Aorta (tissue), 5 donors: ENCODE data around the gene RNF144B. TPM values are rescaled to one million over a fixed set of nuclear protein-coding genes. Genes with fewer than 3 reads are reported as not detected.
"Not testable (repeated sequence)": the region's sequence is repeated elsewhere in the genome, so short reads cannot be mapped to it uniquely, and the experiment has no call there.

ENCODE experiments used
- ATAC-seq: fragments of 200-7000 bp; cut with Tn5 transposase; one replicate; pipeline ENCODE4 v1.9.1; 2022; ENCODE audit warnings: moderate library complexity; ENCODE audit not compliant: low FRiP score
- DNase-seq, 2 donors: peaks; one replicate each; pipeline ENCODE4 v3.0.0-alpha.2; 2020
- H3K27ac ChIP-seq, 2 donors: one replicate each; pipeline ENCODE4 v1.5.1; 2013; ENCODE audit warnings: low read length in 2 of 2, mild to moderate bottlenecking in 2 of 2, moderate library complexity in 2 of 2, control low read depth in 1 of 2, inconsistent platforms in 1 of 2, low read depth in 1 of 2
- H3K27me3 ChIP-seq, 2 donors: one replicate each; pipeline ENCODE4 v1.6.1; 2013; ENCODE audit warnings: control low read depth in 1 of 2, low read length in 1 of 2, mild to moderate bottlenecking in 1 of 2, moderate library complexity in 1 of 2; ENCODE audit not compliant: insufficient read depth in 2 of 2, control insufficient read depth in 1 of 2
- H3K36me3 ChIP-seq, 2 donors: one replicate each; pipeline ENCODE4 v1.6.1; 2013; ENCODE audit warnings: control low read depth in 1 of 2, low read length in 1 of 2, mild to moderate bottlenecking in 1 of 2; ENCODE audit not compliant: insufficient read depth in 2 of 2, control insufficient read depth in 1 of 2
- H3K4me1 ChIP-seq, 2 donors: one replicate each; pipeline ENCODE4 v1.6.1; 2013; ENCODE audit warnings: low read length in 2 of 2, control low read depth in 1 of 2, mild to moderate bottlenecking in 1 of 2, moderate library complexity in 1 of 2; ENCODE audit not compliant: insufficient read depth in 2 of 2, control insufficient read depth in 1 of 2
- H3K4me3 ChIP-seq, 2 donors: one replicate each; pipeline ENCODE4 v1.5.1; 2013; ENCODE audit warnings: low read length in 2 of 2, control low read depth in 1 of 2, mild to moderate bottlenecking in 1 of 2
- H3K9me3 ChIP-seq: one replicate; pipeline ENCODE4 v1.6.1; 2013; ENCODE audit warnings: mild to moderate bottlenecking, low read length; ENCODE audit not compliant: control insufficient read depth
- WGBS, 2 donors: extraction: QIAGEN DNeasy Blood & Tissue Kit; methylation state at CpG; one replicate each; pipeline ENCODE4 v1.1.7; 2013; 5-methylcytosine and 5-hydroxymethylcytosine counted together
- intact Hi-C, 2 donors: fragments of 100-400 bp; cut with DNase I; formaldehyde crosslinking; loops; one replicate each; pipeline versions ENCODE4 v1.14.2 to v1.15.0; 2022
- polyA plus RNA-seq, 2 donors: library from polyadenylated mRNA; stranded (reverse); fragments of 200-250 nt; gene quantifications; one replicate each; pipeline ENCODE4 v1.2.3, GENCODE V29; 2013
- total RNA-seq, 2 donors: library from RNA; stranded (reverse); fragmentation: NEBNext Ultra II Directional; extraction: Animal tissue kit (Norgen Biotek cat#: 25700); gene quantifications; one replicate each; pipeline ENCODE4 v1.2.1, GENCODE V29; 2021
- donor health status: healthy with polysubstance abuse.
- donor health status: Bipolar disorder and iron deficiency.
- donor health status: DM: no; HTN: no; CAD: no.
- donor health status: DM: no; HTN: no; CAD: no.
- donor health status: DM: yes; HTN: yes; CAD: no.

RNF144B gene
- total and polyA plus RNA-seq, 4 donors = 4.9 to 35.9 (median 15.2) TPM

- peaks cover 0 to 2% of the 10 kb centered on the region in 2 donors for H3K4me1 ChIP-seq
- no peaks in the 10 kb centered on the region for H3K9me3 ChIP-seq
- no peaks in the 10 kb centered on the region for H3K27me3 ChIP-seq
- H3K27ac ChIP-seq = no peak overlapping the region
- no peaks in the 10 kb centered on the region for H3K36me3 ChIP-seq
- H3K4me3 ChIP-seq = no peak overlapping the region
- ATAC-seq (no peak), DNase-seq (no peak)
- 36 to 37% methylated on average over 4 of the region's 4 CpGs for WGBS, 2 donors
- intact Hi-C loops = no loop called here
Measured at GRCh38 chr6:18405477-18406293, 18.5 kb downstream of the RNF144B start.

GRCh38 chr6:18406955-18407749 is 20.0 kb downstream of the RNF144B start:
- intact Hi-C loops = no loop called here
- no peaks in the 10 kb centered on the region for H3K36me3 ChIP-seq
- H3K4me3 ChIP-seq = no peak overlapping the region
- no peak overlapping the region for H3K27ac ChIP-seq
- DNase-seq = no peak
- no peak for ATAC-seq
- WGBS, 2 donors = 97 to 98% methylated on average over 4 of the region's 4 CpGs
- no peaks in the 10 kb centered on the region for H3K27me3 ChIP-seq
- H3K9me3 ChIP-seq = no peaks in the 10 kb centered on the region
- peaks cover 0 to 2% of the 10 kb centered on the region in 2 donors for H3K4me1 ChIP-seq

GRCh38 chr6:18409602-18410001 is 22.5 kb downstream of the RNF144B start:
- H3K27ac ChIP-seq, ATAC-seq, H3K4me1 ChIP-seq, H3K9me3 ChIP-seq, DNase-seq, H3K4me3 ChIP-seq, H3K36me3 ChIP-seq, H3K27me3 ChIP-seq: not testable (repeated sequence)
- intact Hi-C loops = loop anchor here in 1 of 2 donors (10.0 kb wide), 1 partner anchor 45 kb away; no protein-coding TSS in a partner anchor
- WGBS, 2 donors = 89 to 93% methylated on average over 11 of the region's 11 CpGs

GRCh38 chr6:18410412-18410811 is 23.3 kb downstream of the RNF144B start:
- H3K9me3 ChIP-seq = no peaks in the 10 kb centered on the region
- H3K27ac ChIP-seq = no peak overlapping the region
- H3K4me3 ChIP-seq = no peak overlapping the region
- ATAC-seq (no peak), DNase-seq (no peak)
- WGBS, 2 donors = 76% methylated on average over 3 of the region's 3 CpGs
- H3K27me3 ChIP-seq = no peaks in the 10 kb centered on the region
- H3K36me3 ChIP-seq = no peaks in the 10 kb centered on the region
- intact Hi-C loops = loop anchor here in 1 of 2 donors (10.0 kb wide), 1 partner anchor 46 kb away; no protein-coding TSS in a partner anchor
- peaks cover 2 to 5% of the 10 kb centered on the region in 2 donors for H3K4me1 ChIP-seq

GRCh38 chr6:18412068-18412467 is 24.9 kb downstream of the RNF144B start:
- intact Hi-C loops = loop anchor here in 1 of 2 donors (10.0 kb wide), 1 partner anchor 47 kb away; no protein-coding TSS in a partner anchor
- Histone ChIP-seq H3K4me3 (no peak overlapping the region), H3K27me3 (no peaks in the 10 kb centered on the region), H3K36me3 (no peaks in the 10 kb centered on the region), H3K9me3 (no peaks in the 10 kb centered on the region), H3K27ac (no peak overlapping the region), H3K4me1 (peaks cover 4 to 9% of the 10 kb centered on the region in 2 donors)
- 94 to 95% methylated on average over 1 of the region's 1 CpG for WGBS, 2 donors
- no peak for DNase-seq
- ATAC-seq = no peak

- no peak for DNase-seq
- intact Hi-C loops = loop anchor here in 1 of 2 donors (10.0 kb wide), 1 partner anchor 48 kb away; no protein-coding TSS in a partner anchor
- Histone ChIP-seq H3K4me3 (no peak overlapping the region), H3K27ac (no peak overlapping the region), H3K9me3 (no peaks in the 10 kb centered on the region), H3K27me3 (no peaks in the 10 kb centered on the region), H3K36me3 (no peaks in the 10 kb centered on the region), H3K4me1 (peaks cover 4 to 9% of the 10 kb centered on the region in 2 donors)
- ATAC-seq = no peak
- 76% methylated on average over 1 of the region's 1 CpG for WGBS, 2 donors
Measured at GRCh38 chr6:18412644-18413043, 25.5 kb downstream of the RNF144B start.

- H3K9me3 ChIP-seq = no peaks in the 10 kb centered on the region
- peaks cover 4 to 9% of the 10 kb centered on the region in 2 donors for H3K4me1 ChIP-seq
- WGBS, 2 donors = 93 to 98% methylated on average over 4 of the region's 4 CpGs
- H3K27ac ChIP-seq = no peak overlapping the region
- no peaks in the 10 kb centered on the region for H3K36me3 ChIP-seq
- H3K4me3 ChIP-seq = no peak overlapping the region
- ATAC-seq = no peak
- no peak for DNase-seq
- intact Hi-C loops = loop anchor here in 1 of 2 donors (10.0 kb wide), 1 partner anchor 49 kb away; no protein-coding TSS in a partner anchor
- no peaks in the 10 kb centered on the region for H3K27me3 ChIP-seq
Measured at GRCh38 chr6:18413381-18413780, 26.2 kb downstream of the RNF144B start.

GRCh38 chr6:18414116-18414515 is 27.0 kb downstream of the RNF144B start:
- intact Hi-C loops = loop anchor here in 1 of 2 donors (10.0 kb wide), 1 partner anchor 49 kb away; no protein-coding TSS in a partner anchor
- WGBS, 2 donors = 92 to 93% methylated on average over 1 of the region's 1 CpG
- no peak overlapping the region for H3K27ac ChIP-seq
- H3K36me3 ChIP-seq = no peaks in the 10 kb centered on the region
- no peak overlapping the region for H3K4me3 ChIP-seq
- ATAC-seq = no peak
- H3K27me3 ChIP-seq = no peaks in the 10 kb centered on the region
- peaks cover 2 to 9% of the 10 kb centered on the region in 2 donors for H3K4me1 ChIP-seq
- no peak for DNase-seq
- no peaks in the 10 kb centered on the region for H3K9me3 ChIP-seq
